ENCODE measurements around the gene MTMR11. TPM values are rescaled to one million over a fixed set of nuclear protein-coding genes. Genes with fewer than 3 reads are reported as not detected.

MTMR11 gene
- total and polyA plus RNA-seq, 2 of the 8 experiments (the other 6 are each of a cell fraction or from before 2014, with no cell fraction given) = 3.7 to 4.8 TPM

DNA sequence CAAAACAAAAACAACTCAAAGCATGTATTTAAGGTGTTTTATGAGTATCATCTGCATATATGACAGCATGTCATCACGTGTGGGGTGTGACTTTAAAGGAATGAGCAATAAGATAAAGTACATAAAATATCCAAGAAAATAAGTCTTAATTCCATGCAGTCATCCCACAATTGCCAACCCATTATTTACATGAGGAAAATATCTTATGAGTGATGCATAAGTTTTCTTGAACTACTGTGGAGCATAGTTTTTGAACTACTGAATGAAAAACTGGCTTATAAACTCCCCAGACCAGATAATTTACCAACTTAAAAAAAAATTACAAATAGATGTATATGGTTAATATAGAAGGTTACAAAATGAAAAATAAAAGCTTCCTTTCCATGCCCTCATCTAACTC lies 29.7 kb upstream of the MTMR11 start (continued):
- TF ChIP-seq HDAC2 (IDR thresholded peaks at IDR 0.05; ENCODE audit: borderline replicate concordance in 1 of 2, low read depth in 2 of 2, low read length in 2 of 2) (no peak), FOSL1 (IDR thresholded peaks at IDR 0.05; ENCODE audit: insufficient read depth, low read depth, low read length) (no peak), TCF12 (IDR thresholded peaks at IDR 0.05; ENCODE audit: low read depth, low read length) (no peak), CBX8 (IDR thresholded peaks at IDR 0.05; ENCODE audit: borderline replicate concordance, low read depth, low read length) (no peak), RNF2 (IDR thresholded peaks at IDR 0.05; ENCODE audit: borderline replicate concordance, low read depth, low read length, missing control alignments, poor library complexity, severe bottlenecking) (no peak), SP4 (IDR thresholded peaks at IDR 0.05; ENCODE audit: low read length) (no peak), SUZ12 (IDR thresholded peaks at IDR 0.05; ENCODE audit: low read length) (no peak)

All from H1 (cell line).